Endothelial cell of hepatic sinusoid (primary cell): ENCODE results near the gene MYL2.

Source experiments
- in situ Hi-C: cut with HindIII; loops from 2 replicates; pipeline ENCODE4 v1.10.0; 2017; ENCODE audit warnings: low sequenced_read_pairs

MYL2 gene

DNA sequence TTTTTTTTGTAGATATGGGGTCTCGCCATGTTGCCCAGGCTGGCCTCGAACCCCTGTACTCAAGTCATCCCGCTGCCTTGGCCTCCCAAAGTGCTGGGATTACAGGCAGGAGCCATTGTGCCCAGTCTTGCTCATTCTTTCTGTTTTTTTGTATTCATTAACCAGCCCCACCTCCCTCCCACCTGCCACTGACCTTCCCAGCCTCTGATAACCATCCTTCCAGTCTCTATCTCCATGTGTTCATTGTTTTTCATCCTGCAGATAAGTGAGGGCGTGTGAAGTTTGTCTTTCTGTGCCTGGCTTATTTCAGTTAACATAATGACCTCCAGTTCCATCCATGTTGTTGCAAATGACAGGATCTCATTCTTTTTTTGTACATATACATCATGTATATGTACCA, 19.0 kb downstream of the MYL2 start:
- in situ Hi-C loops = no loop called here

DNA sequence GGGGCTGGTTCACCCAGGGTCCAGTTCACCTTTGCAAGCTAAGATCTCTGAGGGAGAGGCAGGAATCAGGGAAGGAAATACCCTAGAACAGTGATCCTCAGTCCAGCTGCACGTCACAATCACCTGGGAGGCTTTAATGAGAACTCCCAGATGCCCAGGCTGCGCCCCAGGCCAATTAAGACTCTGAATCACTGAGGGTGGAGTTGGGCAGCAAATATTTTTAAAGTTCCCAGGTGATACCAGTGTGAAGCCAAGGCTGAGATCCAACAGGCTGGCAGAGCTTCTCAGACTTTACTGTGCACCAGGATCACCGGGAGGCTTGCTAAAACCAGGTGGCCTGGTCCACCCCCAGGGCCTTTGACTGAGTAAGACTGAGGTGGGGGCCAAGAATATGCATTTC, 23.8 kb downstream of the MYL2 start:
- in situ Hi-C loops = no loop called here

DNA sequence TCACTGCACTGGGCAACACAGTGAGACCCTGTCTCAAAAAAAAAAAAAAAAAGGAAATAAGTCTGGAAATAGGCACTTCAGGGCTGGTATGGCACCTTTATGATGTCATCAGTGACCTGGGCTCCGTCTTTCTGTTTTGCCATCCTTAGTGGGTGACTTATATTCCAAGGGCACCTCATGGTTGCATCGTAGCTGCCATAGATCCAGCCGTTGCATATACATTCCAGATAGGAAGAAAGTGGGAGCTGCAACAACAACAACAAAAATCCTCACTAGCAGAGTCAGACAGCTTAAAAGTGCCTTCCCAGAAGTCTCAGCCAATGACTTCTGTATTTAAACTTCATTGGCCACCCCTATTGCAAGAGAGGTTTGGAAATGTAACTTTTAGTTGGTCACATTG, 26.4 kb downstream of the MYL2 start:
- in situ Hi-C loops = no loop called here

DNA sequence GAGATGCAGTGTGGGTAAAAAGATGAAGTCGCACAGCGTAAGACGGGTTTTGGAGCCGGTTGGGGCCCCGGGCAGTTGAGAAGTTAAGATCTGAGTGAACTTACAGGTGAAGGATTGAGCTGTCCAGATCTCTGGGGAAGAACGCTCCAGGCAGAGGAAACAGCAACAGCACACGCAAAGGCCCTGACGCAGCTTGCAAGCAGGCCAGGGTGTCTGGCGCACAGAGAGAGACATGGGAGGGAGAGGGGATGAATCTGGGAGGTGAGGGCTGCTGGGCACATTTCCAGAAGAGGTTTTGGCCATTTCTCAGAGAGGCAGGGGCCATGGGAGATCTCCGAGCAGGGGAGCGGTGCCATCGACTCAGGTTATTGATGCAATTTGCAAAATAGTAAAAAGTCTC, 31.0 kb downstream of the MYL2 start:
- in situ Hi-C loops = loop anchor here (10.0 kb wide), 1 partner anchor 205 kb away; no protein-coding TSS in a partner anchor

DNA sequence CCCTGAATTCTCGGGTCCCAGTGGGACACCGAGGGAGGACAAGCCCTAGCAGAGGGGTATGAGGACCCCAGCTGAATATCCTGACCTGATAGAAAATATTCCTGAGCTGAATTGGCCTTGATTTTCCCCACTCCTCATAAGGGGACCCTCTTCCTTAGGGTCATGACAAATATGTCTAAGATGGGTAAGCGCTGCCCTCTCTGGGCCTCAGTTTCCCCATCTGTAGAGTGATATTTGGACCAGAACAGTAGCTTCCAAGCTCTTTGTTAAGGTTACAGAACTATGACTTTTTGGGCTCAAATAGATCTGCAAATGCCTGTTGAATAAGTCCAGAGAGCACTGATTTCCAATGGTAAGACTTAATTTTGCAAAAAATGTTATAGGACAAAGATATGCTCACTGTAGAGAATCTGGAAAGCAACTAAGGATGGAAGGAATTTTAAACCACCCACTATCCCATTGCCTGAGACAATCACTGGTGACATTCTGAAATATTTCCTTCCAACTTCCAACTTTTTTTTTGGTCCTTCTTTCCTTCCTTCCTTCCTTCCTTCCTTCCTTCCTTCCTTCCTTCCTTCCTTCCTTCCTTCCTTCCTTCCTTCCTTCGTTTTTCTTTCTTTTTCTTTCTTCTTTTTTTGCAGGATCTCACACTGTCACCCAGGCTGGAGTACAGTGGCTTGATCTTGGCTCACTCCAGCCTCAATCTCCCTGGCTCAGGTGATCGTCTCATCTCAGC, 32.0 kb downstream of the MYL2 start:
- in situ Hi-C loops = loop anchor here (10.0 kb wide), 1 partner anchor 206 kb away; no protein-coding TSS in a partner anchor

DNA sequence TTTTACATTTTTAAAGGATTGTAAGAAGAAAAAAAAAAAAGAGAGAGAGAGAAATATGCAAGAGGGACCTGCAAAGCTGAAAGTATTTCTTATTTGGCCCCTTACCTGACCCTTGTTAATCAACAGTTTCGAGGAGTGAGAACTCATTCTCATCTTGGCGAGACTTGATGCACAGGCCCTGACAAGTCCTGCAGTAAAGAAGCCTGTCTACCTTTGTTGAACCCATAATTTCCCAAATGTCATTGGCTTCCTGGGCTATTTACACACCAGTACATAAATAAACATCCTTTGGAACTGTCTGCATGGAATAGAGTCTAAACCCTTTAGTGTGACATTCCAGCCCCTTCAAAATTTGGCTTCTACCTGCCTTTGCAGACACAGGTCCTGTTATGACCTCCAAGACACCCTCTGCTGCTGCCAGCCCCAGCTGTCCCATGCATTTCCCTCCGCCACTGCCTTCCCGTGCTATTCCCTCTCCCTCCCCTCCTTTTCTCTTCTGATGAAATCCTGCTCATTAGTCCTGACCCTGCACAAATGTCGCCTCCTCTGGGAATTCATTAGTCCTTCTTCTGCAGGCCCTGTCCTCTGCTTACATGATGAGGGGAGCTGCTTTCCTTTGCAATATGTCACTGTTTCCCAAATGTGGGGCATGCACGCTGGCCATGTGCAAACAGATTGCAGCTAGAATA, 35.1 kb downstream of the MYL2 start:
- in situ Hi-C loops = loop anchor here (10.0 kb wide), 1 partner anchor 210 kb away; no protein-coding TSS in a partner anchor

DNA sequence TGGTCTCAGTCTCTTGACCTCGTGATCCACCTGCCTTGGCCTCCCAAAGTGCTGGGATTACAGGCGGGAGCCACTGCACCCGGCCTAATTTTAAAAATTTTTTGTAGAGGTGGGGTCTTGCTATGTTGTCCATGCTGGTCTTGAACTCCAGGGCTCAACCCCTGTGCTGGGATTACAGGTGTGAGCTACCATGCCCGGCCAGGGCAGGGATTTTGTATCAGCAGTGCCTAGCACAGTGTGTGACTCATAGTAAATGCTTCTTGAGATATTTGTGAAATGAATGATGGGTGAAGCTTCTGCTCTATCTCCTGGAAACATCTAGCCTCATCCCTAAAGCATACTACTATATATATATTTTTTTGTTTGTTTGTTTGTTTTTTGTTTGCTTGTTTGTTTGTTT, 37.1 kb downstream of the MYL2 start:
- in situ Hi-C loops = loop anchor here (10.0 kb wide), 1 partner anchor 212 kb away; no protein-coding TSS in a partner anchor

DNA sequence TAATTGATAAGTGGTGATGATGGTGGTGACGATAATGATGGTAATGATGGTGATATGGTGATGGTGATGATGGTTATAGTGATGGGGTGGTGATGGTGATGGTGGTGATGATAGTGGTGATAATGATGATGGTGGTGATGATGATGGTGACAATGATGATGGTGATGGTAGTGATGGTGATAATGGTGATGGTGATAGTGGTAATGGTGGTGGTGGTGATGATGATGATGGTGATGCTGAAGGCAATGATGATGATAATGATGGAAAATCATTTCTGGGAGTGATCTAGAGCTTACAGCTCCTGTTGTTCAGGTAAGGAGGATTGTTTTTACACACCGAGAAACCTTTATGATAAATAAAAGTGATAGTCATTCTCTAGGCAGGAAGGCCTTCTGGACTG, 39.7 kb downstream of the MYL2 start:
- in situ Hi-C loops = loop anchor here (10.0 kb wide), 1 partner anchor 214 kb away; no protein-coding TSS in a partner anchor

DNA sequence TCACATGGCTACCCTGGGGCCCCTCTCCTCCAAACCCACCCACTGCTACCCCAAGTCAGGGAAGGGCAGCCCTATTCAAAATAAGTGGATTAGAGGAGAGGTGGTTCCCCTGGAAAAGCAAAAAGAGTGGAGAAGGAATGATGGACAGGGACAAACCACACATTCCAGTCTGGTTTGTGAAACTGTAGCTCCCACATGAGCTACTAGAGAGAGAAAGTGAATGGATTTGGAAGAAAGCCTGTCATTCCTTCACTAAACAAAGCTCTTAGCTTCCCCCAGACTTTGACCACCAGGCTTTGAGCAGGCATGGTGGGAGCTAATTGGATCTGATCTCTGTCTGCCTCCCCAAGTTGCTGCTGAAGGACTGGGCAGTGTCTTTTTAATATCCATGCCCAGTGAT, 45.6 kb downstream of the MYL2 start:
- in situ Hi-C loops = no loop called here

DNA sequence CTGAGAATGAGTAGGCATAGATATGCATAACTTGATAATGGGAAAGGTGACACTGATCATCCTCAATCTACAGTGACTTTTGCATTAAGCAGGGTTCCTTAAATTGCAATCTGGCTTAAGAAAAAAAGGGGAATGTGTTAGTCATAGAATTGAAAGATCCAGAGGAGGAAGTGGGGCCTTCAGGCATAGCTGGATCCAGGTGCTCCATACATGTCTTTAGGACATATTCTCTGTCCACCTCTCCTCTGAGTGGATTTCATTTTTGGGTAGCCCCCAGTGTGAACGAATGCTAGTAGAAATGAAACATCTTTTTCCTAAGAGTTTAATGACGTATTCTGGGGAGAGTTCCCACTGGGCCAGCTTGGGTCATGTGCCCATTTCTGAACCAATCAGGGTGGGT, 46.0 kb downstream of the MYL2 start:
- in situ Hi-C loops = no loop called here

DNA sequence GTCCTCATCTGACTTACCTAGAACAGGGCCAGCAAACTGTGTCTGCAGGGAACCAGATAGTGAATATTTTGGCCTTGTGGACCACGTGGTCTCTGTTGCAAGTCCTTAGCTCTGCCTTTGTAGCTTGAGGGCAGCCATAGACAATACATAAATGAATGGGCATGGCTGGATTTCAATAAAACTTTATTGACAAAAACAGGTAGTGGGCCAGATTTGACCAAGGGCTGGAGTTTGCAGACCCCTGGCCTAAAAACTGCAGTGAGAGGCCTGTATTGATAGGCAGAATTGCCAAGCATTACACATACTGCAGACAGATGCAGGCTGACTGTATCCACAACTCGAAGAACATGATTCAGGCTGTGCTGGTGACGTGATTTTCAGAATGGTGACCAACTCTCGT, 48.3 kb downstream of the MYL2 start:
- in situ Hi-C loops = no loop called here

DNA sequence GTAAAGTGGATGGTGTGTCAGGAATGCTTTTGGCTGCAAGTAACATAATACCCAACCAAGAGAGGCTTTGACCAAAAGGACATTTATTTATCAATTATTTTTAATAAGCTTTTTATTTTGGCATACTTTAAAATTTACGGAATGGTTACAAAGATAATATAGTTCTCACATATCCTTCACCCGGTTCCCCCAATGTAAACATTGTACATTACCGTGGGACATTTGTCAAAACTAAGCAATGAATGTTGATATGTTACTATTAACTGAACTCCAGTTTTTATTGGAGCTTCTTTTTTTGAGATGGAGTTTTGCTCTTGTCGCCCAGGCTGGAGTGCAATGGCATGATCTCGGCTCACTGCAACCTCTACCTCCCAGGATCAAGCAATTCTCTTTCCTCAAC, 50.6 kb downstream of the MYL2 start:
- in situ Hi-C loops = no loop called here

DNA sequence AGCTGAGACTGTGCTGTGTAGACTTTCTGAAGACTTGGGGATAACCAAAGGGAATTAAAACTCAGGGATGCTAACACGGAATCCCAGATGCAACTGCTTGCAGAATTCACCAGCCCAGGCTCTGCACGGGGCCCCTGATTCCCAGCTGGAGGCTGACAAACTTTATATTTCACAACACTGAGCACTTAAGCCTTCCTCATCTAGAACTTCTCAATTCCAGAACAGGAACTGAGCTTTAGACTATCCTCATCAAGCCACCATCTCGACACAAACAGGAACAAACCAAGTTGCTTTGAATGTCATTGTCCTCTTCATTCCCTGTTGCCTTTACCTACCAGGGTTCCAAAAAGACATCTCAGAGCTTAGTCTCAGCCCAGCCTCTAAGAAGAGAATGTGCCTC, 51.4 kb downstream of the MYL2 start:
- in situ Hi-C loops = no loop called here

DNA sequence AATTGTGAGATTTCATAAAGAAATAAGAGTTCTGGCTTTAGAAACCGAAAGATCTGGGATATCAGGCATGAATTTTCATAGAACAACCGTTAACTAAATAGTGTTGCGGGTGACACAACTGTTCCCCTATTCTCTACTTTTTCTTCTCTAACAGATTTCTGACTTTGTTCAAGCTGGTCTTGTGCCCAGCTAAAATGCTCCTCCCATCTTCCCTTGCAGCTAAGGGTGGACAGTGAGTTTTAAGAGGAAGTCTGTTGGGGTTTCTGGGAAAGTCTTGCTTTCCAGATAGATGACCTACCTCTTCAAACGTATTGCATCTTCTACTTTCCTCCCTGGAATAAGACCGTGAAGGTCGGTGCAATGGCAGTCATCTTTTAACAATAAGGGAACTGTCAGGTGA, 54.9 kb downstream of the MYL2 start:
- in situ Hi-C loops = no loop called here

DNA sequence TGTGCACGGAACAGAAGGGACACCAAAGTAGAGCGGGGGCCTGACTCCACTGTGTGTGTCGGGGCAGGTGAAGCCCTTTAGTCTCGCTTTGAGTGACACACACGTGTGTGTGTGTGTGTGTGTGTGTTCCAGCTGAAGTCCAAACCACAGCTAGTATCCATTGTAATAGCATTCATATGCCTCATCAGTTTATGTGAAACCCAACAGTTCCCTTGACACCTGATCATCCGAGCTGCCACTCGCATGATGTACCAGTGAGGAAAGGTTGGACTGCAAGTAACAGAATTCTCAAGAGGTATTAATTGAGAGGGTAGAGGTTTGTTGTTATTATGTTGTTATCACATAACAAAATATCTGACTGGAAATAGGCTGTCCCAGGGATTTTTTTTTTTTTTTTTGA, 57.2 kb downstream of the MYL2 start:
- in situ Hi-C loops = no loop called here

DNA sequence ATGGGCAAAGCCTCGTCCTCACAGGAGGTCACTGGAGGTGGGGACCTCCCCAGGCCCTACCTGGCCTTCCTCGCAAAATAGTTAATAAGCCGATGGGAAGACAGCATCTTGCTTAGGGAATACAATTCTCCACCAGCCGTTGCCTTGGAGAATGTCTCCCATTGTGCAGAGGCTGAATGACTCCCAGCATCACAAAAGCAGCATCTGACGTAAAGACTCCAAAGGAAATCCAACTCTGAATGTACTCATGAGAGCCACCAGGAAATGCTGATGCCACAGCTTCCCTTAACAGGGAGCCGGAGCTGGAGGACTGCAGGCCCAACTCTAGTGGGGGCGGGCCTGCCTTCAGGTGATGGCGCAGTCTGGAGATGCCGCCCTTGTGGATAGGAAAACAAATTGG, 58.0 kb downstream of the MYL2 start:
- in situ Hi-C loops = no loop called here

DNA sequence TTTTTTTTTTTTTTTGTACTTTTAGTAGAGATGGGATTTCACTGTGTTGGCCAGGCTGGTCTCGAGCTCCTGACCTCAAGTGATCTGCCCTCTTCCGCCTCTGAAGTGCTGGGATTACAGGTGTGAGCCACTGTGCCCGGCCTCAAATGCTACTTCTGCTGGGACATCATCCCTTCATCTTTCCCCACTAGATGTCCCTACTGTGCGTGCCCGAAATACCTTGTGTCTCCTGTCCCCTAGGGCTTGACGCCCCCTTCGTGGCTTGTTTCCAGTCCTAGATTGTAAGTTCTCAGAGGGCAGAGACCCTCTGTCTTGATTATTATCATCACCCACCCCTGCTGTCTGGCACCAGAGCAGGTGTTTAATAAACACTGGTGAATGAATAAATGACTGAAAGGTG, 58.6 kb downstream of the MYL2 start:
- in situ Hi-C loops = no loop called here
